Left hindlimb (tissue), 1 donor: ENCODE measurements around the gene SEMA3F.

Source experiments
- DNase-seq: peaks from one replicate; pipeline ENCODE4 v3.0.0-alpha.2; 2018

Gene SEMA3F

DNA sequence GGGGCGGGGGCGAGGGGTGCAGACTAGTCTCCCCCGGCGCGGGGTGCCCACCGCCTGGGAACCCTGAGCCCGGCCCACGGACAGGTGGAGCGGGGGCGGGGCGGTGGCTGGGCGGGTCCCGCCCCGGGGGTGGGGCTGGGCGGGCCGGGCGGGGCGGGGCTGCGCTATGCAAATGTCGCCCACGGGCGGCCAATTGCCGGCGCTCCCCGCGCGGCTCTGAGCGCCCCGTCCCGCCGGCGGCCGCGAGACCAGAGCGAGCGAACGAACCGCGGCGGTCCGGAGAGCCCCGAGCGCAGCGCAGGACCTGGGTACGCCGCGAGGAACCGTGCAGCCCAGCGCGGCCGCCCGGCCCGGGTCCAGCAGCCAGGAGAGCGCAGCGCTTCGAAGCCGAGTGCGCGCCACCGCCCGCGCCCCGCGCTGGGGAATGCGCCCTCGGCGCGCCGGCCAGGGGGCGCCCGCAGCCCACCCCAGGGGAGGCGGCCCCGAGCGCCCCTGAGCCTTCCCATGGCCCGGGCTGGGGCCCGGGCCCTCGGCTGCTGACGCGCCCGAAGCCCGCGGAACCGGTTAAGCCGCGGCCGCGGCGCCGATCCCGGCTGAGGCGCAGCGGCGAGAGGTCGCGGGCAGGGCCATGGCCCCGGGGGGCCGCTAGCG lies at the start of gene SEMA3F:
SEMA3F (plus strand) TSS at position 485 of the 651 bp plus-strand sequence. CDS start 4,299 bp downstream, outside the sequence.
- peak; percentile 74 for DNase-seq

DNA sequence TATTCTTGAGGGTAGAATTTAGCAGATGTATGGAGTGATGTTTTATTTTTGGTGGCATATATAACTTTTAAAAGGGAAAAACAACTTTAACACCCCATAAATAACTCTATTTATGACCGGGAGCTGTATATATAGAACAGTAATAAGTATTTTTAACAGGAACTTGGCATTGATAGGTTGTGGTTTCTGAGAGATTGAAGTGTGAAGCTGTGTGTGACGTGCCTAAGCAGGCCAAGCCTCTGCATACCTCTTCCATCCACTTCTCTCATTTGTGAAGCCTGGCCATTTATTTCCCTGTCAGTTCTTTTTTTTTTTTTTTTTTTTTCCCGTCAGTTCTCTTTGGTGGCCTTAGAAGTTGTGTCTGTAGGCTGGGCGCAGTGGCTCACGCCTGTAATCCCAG lies 43.4 kb upstream of the SEMA3F start:
- DNase-seq, result no peak

DNA sequence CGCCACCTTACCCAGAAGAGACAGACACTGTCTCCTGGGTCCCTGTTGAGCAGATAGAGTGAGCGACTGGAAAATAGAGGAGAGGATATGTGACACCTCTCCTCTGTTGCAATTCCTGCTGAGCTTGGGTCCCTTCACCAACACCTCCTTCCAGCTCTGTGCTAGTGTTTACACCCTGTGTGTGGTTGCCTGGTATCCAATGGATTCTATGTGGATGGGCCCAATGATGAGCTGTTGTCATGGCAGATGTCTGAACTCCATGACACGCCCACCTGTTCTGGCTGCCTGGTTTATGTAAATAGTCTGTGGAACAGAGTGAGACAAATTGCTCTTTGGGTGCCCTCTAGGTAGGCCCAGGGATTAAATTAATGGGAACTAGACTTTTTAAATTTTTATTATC lies 42.7 kb upstream of the SEMA3F start:
- no peak for DNase-seq

DNA sequence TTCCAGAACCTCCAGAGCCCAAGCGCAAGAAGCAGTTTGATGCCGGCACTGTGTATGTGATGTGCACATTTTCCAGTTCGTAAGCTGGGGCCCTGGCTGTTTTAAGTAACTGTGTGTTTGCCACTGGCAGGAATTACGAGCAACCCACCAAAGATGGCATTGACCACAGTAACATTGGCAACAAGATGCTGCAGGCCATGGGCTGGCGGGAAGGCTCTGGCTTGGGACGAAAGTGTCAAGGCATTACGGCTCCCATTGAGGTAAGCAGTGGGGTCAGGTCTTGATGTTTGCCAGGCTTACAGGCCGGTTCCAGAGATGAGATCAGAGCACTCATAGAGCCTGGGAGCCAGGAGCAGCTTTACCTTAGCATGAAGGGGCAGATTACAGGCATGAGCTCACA lies 38.0 kb upstream of the SEMA3F start:
- DNase-seq, result no peak

DNA sequence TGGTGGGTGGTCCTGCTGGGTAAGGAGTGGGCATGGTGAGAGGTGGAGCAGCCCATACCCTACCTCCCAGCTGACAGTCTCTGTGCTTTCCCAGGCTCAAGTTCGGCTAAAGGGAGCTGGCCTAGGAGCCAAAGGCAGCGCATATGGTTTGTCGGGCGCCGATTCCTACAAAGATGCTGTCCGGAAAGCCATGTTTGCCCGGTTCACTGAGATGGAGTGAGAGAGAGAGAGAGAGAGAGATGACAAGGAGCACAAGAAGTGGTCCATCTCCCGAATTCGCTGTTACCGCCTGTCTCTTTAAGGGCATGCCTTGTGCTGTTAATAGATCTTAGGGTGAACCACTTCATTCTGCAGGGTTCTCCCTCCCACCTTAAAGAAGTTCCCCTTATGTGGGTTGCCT lies 36.9 kb upstream of the SEMA3F start:
- DNase-seq, result no peak

DNA sequence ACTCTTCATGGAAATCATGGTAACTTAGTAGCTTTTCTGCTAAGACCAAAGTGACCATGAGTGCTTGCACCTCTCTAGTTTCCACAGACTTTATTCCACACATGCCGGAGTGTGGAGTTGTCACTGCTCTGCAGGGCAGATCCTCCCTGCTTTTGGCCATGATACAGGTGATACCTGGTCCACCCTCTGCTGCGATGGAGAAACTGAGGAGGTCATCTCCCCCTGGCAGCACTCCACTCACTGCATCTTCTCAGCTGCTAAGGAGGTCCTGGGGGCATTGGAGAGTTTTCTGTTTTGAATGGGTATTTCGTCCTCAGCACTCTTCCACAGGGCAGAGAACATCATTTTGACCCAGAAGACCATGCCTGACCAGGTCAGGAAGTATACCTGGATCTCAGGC lies 35.3 kb upstream of the SEMA3F start:
- DNase-seq, result no peak

DNA sequence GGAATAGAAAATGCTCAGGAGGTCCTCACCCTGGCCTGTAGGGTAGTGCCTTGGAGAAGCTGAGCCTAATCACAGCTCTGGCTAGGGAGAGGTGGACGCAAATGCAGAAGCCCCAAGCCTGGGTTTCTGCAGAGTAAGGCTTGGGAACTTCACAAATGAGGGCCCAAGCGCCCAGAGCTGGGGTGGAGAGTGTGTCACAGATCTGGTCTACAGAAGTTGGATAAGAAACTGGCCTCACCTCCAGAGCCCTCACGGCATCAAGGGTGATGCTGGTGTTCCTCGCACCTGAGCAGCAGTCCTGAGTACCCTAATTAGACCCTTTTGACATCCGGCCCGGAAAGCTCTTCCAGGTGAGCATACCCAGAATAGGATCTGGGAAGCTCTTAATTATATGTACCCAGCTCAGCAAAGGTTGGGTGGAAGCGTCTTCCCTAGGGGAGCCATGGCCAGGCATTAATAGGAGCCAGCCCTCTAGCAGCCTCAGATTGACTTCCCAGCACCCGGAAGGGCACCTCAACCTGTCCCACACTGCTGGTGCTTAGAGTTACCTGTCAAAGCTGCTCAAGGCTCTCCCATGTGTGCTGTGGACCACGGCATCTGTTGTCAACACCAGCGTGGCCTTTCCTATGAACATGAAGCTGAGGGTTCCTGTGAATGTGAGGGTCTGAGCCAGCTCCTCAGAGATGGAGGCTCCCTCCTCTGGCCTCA lies 34.6 kb upstream of the SEMA3F start:
- DNase-seq, result no peak

DNA sequence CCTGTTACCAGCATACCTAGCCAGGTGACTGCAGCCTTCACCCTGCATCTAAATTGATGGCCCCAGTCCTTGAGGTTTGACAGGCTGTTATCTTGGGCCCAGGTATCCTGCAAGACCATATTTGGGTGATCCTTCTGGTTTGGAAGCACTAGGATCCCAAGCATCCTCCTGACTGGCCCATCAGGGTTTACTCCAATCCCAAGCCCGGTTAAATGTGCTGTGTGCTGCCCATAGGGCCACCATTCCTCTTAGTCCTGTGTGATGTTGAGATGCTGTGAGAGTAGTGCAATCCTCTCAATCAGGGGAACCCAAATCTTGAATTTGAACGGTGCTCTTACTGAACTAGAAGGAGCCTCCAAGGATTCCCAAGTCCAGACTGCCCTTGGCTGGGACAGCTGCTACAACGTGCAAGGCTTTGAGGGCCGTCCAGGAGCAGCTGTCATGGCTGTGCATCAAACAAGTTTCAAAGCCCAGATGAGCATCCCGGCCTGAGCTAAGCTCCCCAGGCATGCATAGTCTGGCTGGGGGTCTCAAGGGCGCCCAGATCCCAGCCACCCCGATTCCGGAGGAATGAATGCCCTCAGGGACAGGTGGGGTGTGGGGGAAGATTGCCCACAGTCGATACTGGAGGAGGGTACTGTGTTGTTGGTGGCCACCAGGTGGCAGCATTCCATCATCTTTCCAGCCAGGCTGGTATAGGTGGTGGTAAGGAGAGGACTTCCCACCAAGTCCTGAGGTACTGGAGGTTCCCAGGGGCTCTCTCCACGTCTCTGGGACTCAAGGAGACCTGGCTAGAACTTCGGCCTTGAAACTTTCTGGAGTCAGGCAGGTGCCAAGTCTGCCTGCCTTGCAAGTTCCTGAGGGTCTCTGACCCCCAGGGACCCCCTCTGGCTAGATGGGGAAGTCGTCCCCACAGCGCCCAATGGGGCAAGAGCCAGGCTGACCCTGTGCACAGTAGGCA lies 33.8 kb upstream of the SEMA3F start:
- peak; percentile 85 for DNase-seq

DNA sequence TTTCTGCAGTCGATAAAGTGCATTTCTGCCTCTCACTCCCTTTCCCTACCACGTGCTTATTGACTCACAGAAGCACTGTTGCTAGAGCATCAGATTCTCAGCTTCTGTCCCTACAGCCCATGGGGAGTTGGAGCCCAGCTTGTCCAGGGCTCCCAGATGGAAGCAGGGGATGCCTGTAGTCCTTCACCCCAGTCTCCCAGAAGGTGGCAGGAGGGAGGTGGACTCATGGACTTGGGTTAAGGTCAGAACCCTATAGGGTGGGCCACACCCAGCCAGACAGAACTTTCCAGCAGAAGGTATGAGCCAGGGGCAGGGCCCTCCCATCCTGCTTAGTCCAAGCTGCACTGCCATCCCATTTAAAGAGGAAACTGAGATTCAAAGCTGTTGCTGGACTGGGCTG lies 33.1 kb upstream of the SEMA3F start:
- DNase-seq, result no peak

DNA sequence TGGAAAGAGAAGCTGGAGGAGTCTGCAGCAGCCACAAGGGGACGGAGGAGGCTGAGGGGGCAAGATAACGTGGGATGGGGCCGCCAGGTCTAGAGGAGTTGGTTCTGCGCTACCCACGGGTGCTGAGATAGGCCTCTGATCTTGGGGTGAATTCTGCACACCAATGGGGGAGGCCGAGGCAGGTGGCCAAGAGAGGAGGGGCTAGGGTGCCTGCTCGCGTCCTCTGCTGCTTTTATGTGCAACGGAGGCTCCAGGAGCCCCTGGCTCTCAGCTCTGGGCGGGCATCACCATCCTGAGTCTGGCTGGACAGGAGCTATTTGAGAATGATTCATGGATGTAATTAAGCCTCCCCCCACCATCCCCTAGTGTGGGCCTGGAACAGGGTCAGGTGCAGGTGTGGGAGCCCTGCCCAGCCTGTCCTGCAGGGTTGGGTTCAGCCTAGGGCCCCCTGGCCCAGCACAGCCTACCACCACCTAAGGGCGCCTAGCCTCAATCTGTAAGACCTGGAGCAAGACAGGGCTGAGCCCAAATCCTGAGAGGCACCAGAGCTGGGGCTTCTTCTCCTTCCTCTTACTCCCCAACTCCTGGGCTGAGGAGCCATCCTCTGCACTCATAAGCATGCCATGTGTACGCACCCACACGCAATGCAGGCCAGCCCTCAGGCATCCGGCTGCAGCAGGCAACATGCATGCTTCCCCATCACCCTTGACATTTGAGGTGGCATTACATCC lies 32.3 kb upstream of the SEMA3F start:
- DNase-seq, result no peak

DNA sequence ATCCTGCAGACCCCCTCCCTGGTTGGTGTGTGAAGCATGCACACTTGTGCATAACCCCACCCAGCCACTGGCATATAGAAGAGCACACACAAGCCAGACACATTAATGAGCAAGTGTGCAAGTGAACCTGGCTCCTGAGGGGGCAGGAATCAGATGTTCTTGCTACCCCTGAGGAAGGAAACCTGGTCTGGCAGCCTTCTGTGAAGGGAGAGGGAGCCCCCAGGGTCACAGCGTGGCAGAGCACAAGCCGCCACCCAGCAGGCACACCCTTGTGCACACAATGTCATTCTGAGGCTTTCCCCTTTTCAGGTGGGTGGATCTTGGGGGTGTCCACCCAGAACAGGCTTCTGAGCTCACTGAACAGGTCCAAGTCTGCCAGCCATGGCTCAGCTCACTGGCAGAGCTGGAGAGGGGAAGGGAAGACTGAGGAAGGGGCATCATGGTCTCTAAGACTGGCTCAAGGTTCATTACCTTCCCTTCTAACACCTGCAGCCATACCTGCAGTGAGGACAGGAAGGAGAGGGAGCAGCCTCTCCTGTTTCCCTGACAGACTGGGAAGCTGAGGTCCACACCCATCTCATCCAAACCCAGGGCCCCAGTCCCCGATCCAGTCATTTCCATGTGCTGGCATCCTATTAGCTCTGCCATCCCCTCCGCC lies 31.6 kb upstream of the SEMA3F start:
- no peak for DNase-seq

DNA sequence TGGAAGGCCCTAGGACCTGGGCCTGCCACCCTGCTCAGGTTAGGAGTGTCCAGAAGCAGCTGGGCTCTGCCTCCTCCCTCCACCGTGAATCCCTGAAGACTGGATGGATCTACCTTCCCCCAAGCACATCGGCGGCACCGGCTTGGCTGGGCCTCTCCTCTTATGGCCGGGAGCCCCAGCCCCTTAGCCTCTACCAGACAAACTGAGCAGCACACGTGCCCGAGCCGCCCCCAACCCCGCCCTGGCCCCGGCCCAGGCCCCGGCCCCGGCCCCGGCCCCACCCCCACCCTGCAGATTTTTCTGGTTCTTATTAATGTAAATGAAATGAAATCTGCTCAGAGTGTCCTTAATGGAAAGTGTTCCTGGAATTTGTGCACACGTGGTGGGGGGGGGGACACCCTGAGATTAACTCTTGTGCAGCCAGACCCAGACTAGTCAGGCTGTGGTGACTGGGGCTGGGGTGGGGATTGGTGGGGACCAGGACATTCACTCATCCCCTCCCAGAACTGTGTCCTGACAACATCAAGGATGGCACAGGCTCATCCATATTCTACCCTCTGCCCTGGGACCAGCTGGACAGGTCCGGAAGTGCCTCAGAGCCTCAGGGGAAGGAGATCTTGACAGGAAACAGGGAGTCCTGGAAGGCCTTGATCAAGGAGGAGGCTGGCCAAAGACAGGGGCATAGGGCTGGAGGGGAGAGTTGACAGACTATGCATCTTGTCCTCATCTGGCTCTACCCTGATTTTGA lies 30.9 kb upstream of the SEMA3F start:
- DNase-seq, result peak; percentile 73

DNA sequence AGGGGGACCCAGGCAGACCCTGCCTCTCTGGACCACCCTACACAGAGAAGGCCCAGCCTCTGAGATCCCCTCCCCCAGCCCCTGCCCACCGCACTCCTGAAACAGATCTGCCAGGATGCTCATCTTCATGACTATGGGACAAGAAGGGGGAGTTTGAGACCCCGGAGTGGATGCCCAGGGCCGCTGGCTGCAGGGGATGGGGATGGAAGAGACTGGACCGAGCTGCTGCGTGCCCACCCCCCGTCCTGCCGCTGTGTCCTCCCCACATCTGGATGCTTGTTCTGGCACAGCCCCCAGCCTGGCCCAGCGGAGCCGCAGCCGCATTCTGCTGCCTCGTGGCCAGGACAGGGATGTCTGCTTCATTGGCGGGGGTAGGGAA lies 30.3 kb upstream of the SEMA3F start:
- DNase-seq, result peak; percentile 70

DNA sequence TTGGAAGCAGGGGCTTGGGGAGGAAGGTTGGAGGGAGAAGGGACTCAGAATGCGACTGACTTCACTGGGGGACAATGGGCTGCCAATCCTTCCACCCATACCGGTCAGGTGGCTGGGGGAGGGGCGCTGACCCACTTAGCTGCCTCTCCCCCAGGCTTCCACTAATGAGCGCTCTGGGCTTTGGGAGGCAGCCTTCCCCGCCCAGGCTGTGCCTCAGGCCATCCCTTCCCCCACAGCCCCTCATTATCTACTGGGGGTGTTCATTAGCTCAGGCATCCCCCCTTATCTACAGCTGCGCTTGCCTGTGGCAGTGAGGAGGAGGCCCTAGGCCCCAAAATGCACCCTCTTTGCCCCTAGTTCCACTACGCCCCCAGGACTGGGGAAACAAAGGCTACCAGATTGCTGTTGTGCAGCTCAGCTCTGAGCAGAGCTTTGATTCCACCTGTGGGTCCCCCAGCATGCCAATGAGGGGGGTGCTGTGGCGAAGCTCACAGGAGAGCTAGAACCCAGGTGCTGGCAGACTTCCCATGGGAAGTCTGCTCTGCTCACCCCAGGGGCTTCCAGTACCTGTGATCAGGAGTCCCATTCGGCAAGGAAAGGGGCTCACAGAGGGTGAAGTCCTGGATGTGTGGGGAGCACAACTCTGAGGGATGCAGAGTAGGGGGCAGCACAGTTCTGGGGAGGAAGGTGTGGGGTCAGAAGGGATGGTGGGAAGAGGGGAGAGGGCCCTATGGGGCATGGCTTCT lies 29.4 kb upstream of the SEMA3F start:
- no peak for DNase-seq

DNA sequence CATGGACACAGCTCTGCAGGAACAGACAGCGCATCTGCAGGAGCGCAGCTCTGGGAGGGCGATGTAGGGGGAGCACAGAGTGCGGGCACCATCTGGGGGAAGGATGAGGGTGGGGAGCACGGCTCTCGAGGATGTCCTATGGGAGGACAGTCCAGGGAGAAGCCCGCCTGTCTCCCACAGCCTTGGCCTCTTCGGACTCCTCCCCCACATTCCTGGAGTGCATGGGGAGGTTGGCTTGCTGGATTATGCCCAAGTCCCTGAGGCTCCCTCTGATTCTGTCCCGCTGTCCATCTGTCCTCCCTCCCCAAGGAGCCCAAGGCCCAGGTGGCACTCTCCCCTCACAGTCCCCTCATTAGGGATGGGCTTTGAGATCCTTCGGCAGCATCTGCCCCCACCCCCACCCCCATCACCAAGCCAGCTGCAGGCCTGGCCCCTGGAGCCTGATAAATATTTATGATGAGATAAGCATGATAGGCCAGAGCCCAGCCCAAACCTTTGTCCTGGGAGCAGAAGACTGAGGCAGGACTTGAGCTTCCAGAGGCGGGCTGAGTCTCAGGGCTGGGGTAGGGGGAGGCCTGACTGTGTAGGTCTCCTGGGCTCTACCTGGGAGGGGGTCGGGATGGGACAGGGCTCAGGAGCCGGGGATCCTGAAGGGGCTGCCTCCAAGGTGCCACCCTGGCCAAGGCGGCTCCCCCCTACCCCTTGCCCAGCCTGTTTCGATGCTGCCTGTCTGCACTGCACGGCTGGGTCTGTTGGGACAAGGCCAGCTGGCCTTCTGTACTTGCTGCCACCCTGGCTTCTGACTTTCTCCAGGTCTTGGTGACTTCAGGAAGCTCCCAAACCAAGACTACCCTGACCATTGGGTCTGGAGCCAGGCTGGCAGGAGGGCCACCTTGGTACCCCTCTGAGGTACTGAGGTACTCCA lies 28.6 kb upstream of the SEMA3F start:
- DNase-seq, result no peak

DNA sequence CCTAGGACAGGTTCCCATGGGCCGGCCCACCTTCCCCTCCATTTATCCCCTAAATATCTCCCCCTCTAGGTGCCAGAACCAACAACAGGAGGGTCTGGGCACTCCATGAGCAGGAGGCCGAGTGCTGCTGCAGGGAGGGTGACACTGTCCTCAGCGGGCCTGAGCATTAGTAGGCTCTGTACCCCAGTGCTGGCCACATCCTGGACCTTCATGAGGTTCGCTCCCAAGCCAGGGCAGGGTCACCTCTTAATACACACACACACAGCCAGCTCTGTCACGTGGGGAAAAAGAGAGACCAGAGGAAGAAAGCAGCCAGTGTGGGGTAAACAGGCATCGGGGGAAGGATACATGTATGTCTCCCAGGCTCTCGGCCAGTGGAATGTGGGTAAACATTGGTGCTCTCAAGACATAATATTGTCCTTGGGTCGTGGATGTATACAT lies 27.9 kb upstream of the SEMA3F start:
- DNase-seq, result no peak

DNA sequence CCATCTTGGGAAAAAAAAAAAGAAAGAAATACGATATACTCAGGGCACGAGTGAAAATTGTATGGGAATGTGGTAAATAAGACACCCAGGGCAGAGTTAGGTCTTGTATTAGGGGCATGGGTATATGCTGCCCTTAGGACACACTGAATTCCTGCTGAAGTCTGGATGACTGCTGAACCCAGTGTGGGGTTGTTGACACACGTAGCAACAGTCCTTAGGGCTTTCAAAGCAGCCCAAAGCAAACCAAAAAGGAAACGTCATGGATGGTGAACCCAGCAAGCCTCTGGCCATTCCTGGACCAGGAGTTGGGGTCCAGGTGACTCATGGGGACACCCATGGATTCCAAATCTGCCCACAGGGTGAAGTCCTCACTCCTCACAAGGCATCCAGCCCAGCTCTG lies 27.1 kb upstream of the SEMA3F start:
- DNase-seq, result no peak

DNA sequence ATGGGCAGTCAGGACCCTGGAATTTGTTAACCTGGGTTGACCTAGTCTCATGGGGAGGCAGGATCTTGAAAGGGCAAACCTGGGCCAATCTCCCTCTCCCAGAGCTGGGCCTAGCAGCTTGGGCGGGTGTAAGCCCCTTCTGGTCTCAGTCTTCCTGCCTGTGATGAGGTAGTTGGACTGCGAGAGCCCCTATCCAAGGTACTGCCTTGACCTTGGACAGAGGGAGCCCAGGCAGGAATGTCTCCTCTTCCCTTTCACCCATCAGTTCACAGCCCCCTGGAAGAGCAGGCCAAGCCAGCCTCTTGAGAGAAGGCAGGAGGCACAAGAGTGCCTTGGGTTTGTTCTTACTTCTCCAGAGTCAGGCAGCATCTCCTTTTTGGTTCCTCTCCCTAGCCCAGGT lies 24.7 kb upstream of the SEMA3F start:
- no peak for DNase-seq

DNA sequence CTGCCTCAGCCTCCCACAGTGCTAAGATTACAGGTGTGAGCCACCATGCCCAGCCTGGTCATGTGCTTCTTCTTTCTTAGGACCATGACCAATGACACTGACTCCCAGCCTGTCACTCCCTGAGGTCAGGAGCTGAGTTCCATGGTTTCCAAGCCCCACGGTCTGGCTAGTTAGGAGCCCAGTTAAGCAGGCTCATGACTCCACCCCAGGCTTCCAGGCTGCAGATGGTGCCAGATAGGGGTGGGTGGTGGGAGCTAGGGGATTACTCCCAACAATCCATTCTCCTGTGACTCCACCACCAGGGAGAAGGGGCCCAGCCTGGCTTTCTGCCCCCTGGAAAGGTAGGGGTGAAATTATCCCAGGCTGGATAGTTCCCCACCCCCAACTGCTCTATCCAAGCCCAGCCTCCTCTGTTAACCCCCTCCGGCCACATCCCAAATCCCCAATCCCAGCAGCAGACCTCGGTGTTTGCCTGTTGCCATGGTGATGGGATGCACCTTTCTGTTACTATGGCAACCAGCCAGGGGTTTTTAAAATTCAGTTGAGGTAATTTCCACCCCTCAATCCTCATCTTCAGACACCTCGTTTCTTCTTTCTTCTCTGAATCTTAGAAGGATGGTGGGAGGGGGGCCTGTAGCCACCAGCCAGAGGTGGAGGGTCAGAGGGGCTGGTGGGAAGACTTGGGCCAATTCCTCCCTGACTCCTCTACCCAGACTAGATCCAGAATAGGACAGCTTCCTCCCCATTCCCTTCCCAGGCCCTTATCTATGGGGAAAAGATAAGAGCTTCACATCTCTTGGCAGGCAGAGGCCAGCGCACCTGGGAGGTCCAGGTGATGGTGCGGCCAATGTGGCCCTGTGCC lies 22.5 kb upstream of the SEMA3F start:
- peak; percentile 13 for DNase-seq
